LNCaP clone FGC (cell line): Measurements from ENCODE around the gene MLEC.

ENCODE experiments used
- DNase-seq: peaks from one replicate; pipeline ENCODE4 v3.0.0-alpha.2; 2011; ENCODE audit warnings: low read depth
- H3K4me3 ChIP-seq: 2 replicates; pipeline ENCODE4 v1.5.1; 2011; ENCODE audit warnings: mild to moderate bottlenecking, low read depth, low read length, control low read depth
- CTCF ChIP-seq: IDR thresholded peaks from 2 replicates; pipeline ENCODE4 v1.5.1; 2012; ENCODE audit warnings: mild to moderate bottlenecking; ENCODE audit not compliant: control insufficient read depth, insufficient read depth; ENCODE audit errors: extremely low read depth

The MLEC gene

GRCh38 chr12:120735181-120735580 lies 48.2 kb downstream of the MLEC start:
- H3K4me3 ChIP-seq = no peak overlapping the region
- TF ChIP-seq CTCF = no peak
- DNase-seq = no peak

GRCh38 chr12:120736404-120737331 lies 49.7 kb downstream of the MLEC start:
- no peak overlapping the region for H3K4me3 ChIP-seq
- no peak for TF ChIP-seq CTCF
- no peak for DNase-seq

DNA sequence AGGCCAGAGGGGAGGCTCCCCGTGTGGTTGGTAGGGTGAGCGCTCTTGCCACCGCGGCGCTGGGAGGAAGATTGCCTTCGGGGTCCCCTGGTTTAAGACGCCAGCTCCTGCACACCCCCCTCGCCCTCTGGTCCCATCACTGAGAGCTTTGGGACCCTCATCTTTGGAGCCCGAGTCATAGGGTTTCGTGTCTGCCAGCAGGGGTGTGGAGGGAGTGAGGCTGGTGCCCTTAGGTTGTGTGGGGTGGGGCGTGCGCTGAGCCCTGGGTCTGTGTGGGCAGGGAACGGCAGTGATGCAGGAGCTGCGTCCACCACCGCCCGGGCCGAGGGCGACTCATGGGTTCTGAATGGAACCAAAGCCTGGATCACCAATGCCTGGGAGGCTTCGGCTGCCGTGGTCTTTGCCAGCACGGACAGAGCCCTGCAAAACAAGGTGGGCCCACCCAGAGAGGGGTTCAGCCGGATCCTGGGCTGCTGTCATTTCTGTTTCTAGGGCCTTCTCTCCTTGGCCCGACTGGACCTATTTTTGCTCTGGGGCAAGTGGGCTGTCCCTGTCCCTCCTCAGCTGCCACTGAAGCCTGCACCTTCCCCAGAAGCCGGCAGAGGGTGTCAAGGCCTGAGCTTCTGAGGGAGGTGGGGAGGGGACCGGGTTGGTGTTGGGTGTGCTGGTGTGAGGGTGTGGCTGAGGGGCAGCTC lies 50.8 kb downstream of the MLEC start:
- no peak for TF ChIP-seq CTCF
- no peak overlapping the region for H3K4me3 ChIP-seq
- no peak for DNase-seq

DNA sequence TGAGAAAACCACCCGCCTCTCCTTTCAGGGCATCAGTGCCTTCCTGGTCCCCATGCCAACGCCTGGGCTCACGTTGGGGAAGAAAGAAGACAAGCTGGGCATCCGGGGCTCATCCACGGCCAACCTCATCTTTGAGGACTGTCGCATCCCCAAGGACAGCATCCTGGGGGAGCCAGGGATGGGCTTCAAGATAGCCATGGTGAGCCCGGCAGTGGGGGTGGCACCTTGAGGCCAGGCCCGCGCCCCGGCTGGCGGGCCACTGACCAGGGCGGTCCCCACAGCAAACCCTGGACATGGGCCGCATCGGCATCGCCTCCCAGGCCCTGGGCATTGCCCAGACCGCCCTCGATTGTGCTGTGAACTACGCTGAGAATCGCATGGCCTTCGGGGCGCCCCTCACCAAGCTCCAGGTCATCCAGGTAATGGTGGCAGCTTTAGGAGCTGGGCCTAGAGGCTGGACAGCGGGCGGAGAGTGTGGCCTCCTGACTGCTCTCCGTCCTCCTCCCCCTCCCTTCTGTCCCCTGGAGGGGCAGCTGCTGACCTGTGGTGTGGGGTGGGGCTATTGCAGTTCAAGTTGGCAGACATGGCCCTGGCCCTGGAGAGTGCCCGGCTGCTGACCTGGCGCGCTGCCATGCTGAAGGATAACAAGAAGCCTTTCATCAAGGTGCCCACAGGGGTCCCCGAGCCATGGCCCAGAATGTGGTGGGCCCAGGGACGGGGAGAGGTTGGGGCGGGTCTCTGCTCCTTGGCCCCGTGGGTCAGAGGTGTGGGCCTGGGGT lies 51.5 kb downstream of the MLEC start:
- DNase-seq = no peak
- H3K4me3 ChIP-seq = no peak overlapping the region
- TF ChIP-seq CTCF = no peak

GRCh38 chr12:120739031-120739762 lies 52.2 kb downstream of the MLEC start:
- no peak for DNase-seq
- no peak for TF ChIP-seq CTCF
- H3K4me3 ChIP-seq = no peak overlapping the region
